ENCODE data around the gene NCOA4.

DNA sequence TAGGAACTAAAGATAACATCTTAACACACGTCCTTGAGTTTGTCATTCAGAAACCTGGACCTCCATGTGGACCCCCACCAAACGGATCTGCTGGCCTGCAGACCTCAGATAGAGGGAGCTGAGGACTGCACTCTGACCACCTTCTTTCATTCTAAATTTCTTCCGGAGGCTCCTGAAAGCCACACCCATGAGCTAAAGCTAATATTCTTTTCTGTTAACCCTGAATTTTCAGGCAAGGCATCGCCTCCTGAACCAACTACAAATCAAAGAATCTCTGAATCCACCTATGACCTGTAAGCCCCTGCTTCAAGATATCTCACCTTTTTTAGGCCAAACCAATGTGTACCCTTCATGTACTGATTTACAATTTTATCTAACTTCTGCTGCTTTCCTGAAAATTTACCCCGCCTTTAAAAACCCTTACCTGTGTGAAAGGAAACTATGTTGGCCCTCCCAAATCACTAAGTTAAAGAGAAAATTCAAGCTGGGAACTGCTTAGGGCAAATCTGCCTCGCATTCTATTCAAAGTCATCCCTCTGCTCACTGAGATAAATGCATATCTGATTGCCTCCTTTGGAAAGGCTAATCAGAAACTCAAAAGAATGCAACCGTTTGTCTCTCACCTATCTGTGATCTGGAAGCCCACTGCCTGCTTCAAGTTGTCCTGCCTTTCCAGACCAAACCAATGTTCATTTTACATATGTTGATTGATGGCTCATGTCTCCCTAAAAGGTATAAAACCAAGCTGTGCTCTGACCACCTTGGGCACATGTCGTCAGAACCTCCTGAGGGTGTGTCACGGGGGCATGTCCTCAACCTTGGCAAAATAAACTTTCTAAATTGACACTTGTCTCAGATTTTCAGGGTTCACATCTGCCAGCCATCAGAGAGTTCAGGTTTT lies 23.4 kb upstream of the NCOA4 start:
- TF ChIP-seq, protein P1, sequence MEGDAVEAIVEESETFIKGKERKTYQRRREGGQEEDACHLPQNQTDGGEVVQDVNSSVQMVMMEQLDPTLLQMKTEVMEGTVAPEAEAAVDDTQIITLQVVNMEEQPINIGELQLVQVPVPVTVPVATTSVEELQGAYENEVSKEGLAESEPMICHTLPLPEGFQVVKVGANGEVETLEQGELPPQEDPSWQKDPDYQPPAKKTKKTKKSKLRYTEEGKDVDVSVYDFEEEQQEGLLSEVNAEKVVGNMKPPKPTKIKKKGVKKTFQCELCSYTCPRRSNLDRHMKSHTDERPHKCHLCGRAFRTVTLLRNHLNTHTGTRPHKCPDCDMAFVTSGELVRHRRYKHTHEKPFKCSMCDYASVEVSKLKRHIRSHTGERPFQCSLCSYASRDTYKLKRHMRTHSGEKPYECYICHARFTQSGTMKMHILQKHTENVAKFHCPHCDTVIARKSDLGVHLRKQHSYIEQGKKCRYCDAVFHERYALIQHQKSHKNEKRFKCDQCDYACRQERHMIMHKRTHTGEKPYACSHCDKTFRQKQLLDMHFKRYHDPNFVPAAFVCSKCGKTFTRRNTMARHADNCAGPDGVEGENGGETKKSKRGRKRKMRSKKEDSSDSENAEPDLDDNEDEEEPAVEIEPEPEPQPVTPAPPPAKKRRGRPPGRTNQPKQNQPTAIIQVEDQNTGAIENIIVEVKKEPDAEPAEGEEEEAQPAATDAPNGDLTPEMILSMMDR (IDR thresholded peaks at IDR 0.05): no peak
- no peak for TF ChIP-seq EP300 (IDR thresholded peaks at IDR 0.05)

Data from tibial nerve (tissue), 4 donors.